Measurements from ENCODE around the gene VAPB. TPM values are rescaled to one million over a fixed set of nuclear protein-coding genes. Genes with fewer than 3 reads are reported as not detected.
"Not testable (repeated sequence)": the region's sequence is repeated elsewhere in the genome, so short reads cannot be mapped to it uniquely, and the experiment has no call there.

VAPB gene
- total RNA-seq, 1 donor from 2014 or later: 74.5 TPM

DNA sequence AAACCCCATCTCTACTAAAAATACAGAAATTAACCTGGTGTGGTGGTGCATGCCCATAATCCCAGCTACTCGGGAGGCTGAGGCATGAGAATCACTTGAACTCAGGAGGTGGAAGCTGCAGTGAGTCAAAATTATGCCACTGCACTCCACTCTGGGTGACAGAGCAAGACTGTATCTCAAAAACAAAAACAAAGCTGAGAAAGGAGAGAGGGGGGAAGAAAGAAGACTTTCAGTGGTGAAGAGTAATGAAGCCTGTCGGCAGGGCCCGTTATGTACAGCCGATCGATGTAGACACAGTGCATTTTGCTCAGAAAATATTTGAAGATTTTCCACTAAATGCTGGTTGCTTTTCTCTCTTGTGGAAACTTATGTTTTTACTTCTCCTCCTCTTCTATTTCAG, 13.8 kb downstream of the VAPB start:
- intact Hi-C loops (cut with micrococcal nuclease): no loop called here
- DNase-seq (no peak), ATAC-seq (no peak)

DNA sequence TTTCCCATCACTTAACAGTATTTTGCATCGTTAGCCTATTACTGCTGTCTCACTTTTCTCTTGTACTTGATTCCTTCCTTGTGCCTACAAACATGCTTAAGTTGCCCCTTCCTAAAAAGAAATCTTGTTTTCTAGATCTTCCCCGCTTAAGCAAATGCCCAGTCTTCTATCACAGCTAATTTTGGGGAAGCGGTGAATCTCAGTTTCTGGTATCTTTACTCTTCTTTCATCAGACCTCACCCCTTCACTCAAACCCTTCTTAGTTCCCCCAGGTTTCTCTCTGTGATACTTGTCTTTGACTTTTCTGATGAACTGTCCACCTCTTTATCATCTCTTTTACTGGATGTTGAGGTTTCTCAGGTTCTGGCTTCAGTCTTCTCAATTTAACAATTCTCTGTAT, 14.2 kb downstream of the VAPB start:
- intact Hi-C loops (cut with micrococcal nuclease): no loop called here
- ATAC-seq: no peak
- no peak for DNase-seq

DNA sequence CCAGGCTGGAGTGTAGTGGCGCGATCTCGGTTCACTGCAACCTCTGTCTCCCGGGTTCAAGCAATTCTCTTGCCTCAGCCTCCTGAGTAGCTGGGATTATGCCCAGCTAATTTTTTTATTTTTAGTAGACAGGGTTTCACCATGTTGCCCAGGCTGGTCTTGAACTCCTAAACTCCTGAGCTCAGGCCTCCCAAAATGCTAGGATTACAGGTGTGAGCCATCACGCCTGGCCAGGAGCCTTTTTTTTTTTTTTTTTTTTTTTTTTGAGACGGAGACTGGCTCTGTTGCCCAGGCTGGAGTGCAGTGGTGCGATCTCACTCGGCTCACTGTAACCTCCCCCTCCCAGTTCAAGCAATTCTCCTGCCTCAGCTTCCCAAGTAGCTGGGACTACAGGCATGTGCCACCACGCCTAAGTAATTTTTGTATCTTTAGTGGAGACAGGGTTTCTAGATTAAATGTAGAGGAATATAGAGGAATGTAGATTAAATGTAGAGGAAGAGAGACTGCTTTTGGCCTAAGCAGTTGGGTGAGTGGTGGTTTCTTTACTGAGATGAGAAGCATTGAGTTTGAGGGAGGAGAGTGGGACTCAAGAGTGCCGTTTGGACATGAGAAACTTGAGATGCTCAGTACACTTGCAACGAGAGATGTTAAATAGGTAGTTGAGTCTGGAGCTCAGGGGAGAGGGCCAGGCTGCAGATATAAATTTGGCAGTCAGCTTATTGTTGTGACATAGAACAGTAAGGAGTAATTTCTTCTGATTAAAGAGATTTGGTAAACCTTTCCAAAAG, 16.7 kb downstream of the VAPB start:
- DNase-seq: no peak
- ATAC-seq: peak; percentile 25
- intact Hi-C loops (cut with micrococcal nuclease): no loop called here

DNA sequence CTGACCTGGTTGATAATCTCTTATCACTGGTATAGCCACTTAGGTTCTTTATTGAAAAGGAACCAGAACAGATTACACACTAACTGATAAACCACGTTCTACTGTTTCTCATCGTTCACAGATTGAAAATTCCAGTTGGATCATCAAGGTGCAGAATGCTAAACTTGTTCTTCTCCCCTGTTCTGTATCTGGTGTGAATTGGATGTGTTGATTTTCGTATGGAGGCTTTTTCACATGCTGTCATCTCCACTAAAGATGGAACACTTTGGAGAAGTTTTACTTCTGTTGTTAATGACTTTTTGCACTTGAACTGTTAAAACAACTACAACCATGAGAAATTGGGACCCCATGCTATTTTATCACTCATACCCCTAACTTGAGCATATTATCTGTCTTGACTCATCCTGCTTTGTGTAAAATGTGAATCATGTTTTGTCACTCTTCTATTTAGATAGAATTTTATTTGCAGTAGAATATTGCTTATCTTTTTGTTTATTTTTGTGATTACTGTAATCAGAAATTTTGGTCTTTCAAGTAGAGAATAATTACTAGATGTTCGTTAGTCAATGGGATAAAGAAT, 17.5 kb downstream of the VAPB start:
- no peak for DNase-seq

DNA sequence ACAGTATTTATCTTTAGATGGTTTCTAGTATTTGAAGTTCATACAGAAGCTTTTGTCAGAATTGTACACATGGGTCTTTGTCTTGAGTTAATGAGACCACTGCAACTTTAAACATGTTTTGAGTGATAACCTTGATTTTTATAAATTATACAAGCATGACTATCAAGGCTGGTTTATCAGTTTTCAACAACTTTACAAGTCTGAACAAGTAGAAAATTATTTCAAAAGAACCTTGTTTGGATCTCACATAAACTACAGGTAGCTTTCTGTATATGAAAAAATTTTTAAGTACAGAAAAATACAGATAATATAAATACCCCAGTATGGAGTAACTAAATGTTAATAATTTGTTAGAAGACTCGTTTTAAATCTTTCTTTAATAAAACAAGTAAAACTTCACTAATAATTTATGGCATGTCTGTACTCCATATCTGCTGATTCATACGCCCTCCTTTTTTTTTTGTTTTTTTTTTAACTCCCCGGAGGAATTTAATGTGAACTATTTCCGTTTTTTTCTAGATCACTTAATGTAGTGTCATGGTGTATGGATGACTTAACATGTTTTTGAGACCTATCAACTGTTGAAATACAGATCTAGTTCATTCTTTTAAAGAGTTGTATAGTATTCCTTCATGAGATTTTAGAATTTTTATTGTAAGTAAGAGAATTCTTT, 18.3 kb downstream of the VAPB start:
- DNase-seq (no peak), ATAC-seq (no peak)
- intact Hi-C loops (cut with micrococcal nuclease): no loop called here

More for the DNA sequence above, 17.5 kb downstream of the VAPB start:
- no peak for ATAC-seq
- intact Hi-C loops (cut with micrococcal nuclease): no loop called here

DNA sequence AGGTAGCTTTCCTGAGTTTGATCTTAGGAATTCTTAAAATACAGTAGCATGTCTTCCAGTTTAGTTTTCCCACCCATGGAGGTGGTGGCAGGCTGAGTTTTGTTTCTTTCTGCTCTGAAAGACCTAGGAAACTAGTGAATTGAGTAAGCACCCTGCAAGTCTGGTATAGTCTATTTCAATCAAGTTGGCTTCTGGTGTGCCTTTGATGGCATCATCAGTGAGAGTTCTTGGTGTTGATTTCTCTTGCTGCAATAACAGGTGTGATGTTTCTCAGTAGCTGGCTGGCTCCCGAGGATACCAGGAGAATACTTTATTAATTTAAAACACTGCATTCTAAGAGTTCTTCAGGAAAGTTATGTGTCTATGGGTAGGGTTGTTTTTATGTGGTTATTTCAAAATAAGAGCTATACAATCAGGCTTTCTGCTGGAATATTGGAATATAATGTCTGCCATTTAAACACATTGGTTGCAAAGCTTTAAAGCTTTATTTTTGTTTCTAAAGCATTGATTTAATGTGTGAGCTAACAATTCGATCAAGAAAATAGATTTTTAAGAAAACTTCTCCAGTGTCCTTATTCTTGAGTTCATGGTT, 19.0 kb downstream of the VAPB start:
- peak; percentile 44 for ATAC-seq
- DNase-seq: no peak
- intact Hi-C loops (cut with micrococcal nuclease): no loop called here

DNA sequence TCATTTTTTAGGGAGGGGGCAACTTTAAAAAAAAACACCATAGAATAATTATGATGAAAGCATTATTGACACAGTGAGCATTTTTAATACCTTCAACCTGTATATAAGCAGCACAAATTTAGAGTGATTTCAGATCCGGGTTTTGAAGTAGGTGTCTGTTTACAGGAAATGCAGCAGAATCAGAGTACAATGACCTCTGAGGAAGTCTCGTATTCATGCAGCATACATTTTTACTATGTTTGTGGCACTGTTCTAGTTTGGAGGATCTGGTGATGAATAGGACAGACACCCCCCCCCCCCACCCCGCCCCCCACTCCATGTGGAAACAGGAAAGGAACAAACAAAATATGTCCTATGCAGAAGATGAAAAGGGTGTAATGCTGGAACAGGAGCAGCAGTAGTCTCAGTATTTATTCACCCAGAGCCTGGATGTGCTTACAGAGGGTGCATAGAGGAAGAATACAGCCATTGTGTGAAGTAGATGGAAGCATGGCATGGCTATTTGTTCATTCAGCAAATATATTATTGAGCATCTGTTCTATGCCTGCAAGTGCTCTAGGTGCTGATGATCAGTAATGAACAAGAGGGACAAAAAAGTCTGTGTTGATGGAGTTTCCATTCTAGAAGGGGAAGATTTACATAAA, 19.7 kb downstream of the VAPB start:
- DNase-seq (no peak), ATAC-seq (peak; percentile 17)
- intact Hi-C loops (cut with micrococcal nuclease): no loop called here

DNA sequence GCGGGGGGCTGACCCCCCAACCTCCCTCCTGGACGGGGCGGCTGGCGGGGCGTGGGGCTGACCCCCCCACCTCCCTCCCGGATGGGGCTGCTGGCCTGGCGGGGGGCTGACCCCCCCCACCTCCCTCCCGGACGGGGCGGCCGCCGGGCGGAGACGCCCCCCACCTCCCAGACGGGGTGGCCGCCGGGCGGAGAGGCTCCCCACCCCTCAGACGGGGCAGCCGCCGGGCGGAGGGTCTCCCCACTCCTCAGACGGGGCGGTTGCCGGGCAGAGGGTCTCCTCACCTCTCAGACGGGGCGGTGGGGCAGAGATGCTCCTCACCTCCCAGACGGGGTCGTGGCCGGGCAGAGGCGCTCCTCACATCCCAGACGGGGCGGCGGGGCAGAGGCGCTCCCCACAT, 25.2 kb downstream of the VAPB start:
- intact Hi-C loops (cut with micrococcal nuclease); DNase-seq; ATAC-seq: not testable (repeated sequence)

DNA sequence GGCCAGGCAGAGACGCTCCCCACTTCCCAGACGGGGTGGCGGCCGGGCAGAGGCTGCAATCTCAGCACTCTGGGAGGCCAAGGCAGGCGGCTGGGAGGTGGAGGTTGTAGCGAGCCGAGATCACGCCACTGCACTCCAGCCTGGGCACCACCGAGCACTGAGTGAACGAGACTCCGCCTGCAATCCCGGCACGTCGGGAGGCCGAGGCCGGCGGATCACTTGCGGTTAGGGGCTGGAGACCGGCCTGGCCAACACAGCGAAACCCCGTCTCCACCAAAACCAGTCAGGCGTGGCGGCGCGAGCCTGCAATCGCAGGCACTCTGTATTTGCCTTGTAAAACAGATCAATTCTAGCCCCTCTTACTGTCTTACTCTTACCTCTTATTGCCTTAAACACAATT, 25.8 kb downstream of the VAPB start:
- DNase-seq: not testable (repeated sequence)

DNA sequence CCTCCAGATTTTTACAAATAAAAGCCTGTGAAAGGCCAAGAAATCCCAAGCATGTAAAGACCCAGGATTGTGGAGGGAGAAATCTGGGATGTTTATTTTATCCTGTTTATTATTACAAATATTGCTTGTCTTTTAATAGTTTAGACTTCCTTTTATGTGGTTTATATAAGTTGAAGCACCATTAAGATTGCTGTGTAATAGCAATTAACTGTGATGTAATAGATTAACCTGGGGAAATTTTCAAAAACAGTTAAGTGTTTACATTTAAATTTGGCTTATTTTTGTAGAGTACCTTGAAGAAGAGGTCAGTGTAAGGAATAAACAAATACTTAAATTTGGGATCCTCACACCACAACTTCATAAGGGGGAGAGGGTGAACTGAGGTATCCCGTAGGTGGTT, 27.0 kb downstream of the VAPB start:
- intact Hi-C loops (cut with micrococcal nuclease): no loop called here
- no peak for DNase-seq
- ATAC-seq: no peak

More for the DNA sequence above, 25.8 kb downstream of the VAPB start:
- ATAC-seq; intact Hi-C loops (cut with micrococcal nuclease): not testable (repeated sequence)

DNA sequence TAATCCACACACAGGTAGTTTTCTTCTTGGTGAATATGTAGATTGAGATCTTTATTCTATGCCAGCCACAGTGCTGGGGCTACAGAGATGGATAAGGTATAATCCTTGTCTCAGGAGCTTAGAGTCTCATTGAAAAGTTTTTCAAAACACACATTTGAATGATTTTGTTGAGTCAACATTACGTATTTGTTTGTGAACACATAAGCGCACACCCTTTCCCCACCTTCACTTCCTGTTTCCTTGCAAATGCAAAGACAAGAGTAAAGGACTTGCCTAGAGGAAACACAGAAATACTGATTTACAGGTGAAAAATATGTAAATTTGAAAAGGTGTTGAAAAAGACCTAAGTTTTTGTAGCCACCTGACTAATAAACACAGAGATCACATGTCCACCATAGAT, 27.8 kb downstream of the VAPB start:
- intact Hi-C loops (cut with micrococcal nuclease): no loop called here
- DNase-seq (no peak), ATAC-seq (no peak)

DNA sequence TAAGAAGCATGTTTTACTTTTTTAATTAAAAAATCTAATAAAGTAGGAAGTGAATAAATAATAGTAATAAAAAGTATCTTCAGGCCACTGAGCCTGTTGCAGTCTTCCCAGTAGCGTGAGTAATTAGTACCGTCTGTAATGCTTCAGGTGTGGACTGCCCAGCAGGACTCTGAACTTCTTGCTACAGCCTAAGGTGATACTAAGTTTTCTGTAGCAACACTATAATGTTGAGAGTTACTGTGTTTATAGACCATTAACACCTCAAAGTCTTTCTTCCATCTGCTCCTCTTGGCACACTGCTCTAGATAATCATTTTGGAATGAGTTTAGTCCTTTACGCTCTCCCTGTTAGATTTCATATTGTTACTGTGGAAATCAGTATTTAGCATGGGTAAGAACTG, 28.4 kb downstream of the VAPB start:
- ATAC-seq (no peak), DNase-seq (no peak)
- intact Hi-C loops (cut with micrococcal nuclease): no loop called here

DNA sequence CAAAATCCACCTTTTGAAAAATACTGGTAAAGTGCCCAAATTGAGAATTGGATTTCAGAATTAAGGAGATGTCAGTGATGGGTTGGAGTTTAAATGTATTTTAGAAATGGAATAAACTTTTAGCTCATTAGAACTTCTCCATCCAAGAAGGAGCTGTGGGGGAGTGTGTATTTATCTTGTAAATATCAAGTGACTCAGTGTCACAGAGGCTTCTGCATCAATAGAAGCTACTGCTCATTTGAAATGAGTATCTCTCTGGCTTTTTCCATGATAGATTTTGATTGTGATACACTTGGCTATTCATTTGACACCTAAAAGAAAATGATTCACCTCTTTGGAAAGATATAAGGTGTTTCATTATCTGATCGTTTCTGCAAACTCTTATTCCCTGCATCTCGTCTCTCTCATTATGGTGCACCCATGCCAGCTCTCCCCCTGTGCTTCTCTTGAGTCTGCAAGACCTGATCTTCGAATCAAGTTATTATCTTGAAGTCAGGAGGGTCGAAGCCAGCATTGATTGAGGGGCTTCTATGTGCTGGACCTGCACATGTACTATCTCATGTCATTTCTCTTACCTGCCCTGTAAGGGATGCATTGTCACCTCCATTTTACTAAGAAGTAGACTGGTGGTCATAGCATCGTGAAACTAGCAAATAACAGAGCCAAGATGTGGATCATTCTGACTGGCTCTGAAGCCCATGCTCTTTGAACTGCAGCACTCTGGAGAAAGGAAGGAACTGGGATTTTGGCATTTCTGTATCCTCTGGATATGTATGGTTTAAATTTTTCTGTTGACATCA, 30.1 kb downstream of the VAPB start:
- intact Hi-C loops (cut with micrococcal nuclease): no loop called here
- ATAC-seq (no peak), DNase-seq (no peak)

DNA sequence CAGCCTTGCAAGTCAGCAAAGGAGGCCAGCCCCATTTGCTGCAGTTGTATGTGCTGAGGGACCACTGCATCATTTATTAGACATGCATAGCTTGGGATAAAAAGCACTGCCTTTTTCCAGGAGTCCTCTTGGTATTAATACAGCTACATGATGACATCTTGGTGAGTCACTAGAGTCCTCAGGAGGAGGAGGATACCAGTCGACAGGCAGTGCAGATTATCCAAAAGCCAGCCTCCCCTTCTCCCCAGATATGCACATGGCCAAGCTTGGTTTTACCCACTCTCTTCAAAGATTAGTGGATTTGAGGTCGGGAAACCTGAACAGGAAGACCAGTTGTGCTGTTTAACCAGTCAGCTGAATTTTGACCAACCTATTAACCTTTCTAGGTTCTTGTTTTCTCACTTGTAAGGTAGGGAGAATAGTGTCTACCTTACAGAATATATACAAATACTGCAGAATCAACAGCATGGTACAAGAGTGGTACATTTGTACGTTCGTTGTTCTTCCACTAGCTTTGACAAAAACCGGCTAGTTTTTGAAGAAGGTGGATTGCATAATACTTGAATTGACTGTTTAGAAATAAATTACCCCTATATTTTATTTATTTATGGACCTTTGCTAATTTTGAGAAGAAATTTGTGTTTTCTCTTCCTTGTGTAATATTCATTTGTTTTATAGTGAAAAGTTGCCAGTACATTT, 31.9 kb downstream of the VAPB start:
- intact Hi-C loops (cut with micrococcal nuclease): no loop called here
- ATAC-seq (no peak), DNase-seq (no peak)

DNA sequence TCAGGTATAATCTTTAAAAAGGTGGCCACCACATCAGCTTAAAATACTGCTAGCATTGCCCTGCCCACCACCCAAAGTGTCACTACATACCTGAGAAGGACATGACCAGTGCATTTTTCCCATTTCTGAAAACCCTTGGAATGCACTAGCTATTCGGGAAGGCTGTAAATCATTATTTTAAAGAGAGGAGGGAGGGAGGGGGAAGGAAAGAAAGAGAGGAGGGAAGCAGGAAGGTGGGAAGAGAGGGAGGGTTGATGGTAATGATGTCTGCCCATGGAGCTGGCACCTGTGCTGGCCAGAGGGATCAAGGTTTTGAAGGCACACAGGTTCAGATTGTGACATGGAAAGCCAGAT, 32.4 kb downstream of the VAPB start:
- intact Hi-C loops (cut with micrococcal nuclease): no loop called here
- ATAC-seq: no peak
- DNase-seq: no peak

DNA sequence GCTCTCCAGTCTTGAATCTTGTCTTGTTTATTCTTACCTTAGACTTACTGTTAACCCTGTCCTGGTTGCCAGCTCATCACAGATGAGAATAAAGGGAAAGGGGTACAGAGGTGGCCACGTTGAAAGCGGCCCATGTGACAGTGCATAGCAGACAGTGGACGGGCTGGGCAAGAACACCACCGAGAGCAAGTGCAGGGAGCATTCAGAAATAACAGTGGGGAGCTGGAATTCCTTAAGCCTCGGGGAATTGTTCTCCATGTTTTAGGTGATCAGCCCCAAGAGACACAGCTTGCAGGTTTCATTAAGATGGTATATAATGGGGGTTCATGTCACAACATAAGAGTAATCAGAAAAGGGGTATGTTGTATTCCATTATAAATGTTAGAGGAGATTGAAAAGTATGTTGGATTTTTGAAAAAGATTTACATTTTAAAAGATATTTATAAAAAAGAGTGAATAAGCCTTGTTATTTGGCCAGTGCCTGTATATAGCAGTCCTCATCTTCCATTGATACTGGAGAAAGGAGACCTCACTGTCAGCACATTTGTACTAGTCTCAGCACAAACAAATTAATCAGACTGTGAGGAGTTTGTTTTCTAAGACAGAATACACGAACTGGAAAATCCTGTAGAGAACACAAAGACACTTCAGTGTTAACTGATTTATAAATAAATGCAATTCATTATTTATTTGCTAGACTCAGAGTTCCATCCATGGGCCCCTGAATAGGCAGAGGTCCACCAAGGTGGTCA, 35.4 kb downstream of the VAPB start:
- intact Hi-C loops (cut with micrococcal nuclease): no loop called here
- ATAC-seq (no peak), DNase-seq (no peak)

DNA sequence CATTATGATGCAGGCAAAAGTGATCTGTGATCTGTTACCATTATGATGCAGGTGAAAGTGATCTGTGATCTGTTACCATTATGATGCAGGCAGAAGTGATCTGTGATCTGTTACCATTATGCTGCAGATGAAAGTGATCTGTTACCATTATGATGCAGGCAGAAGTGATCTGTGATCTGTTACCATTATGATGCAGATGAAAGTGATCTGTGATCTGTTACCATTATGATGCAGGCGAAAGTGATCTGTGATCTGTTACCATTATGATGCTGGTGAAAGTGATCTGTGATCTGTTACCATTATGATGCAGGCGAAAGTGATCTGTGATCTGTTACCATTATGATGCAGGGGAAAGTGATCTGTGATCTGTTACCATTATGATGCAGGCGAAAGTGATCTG, 38.5 kb downstream of the VAPB start:
- intact Hi-C loops (cut with micrococcal nuclease); ATAC-seq; DNase-seq: not testable (repeated sequence)

DNA sequence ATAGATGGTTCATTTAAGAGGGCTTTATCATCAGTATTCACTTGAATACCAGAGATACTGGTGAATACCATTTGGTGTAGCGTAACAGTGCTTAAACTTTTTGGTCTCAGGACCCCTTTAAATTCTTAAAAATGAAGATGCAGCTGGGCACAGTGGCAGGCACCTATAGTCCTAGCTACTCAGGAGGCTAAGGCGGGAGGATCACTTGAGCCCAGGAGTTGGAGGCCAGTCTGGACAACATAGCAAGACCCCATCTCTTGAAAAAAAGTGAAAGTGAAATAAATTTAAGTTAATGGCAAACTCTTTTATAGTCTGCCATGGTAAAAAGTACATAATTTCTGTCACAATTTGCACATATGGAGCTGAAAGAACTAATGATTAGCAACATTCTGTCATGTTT, 39.3 kb downstream of the VAPB start:
- intact Hi-C loops (cut with micrococcal nuclease): no loop called here
- no peak for DNase-seq
- no peak for ATAC-seq

Data from left ventricle myocardium superior (tissue), 1 donor.